Medulla oblongata (tissue), 1 donor: ENCODE data around the gene TSPY3.
"Not testable (repeated sequence)": the region's sequence is repeated elsewhere in the genome, so short reads cannot be mapped to it uniquely, and the experiment has no call there.

Source experiments
- DNase-seq: peaks from one replicate; pipeline ENCODE4 v3.0.0-alpha.2; 2015; ENCODE audit errors: extremely low spot score

TSPY3 gene, protein sequence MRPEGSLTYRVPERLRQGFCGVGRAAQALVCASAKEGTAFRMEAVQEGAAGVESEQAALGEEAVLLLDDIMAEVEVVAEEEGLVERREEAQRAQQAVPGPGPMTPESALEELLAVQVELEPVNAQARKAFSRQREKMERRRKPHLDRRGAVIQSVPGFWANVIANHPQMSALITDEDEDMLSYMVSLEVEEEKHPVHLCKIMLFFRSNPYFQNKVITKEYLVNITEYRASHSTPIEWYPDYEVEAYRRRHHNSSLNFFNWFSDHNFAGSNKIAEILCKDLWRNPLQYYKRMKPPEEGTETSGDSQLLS

GRCh38 chrY:9398121-9398520 lies at the start of gene TSPY3:
TSPY3 (plus strand) TSS chrY:9398421; CDS start chrY:9398467, 46 bp downstream.
- DNase-seq = not testable (repeated sequence)

DNA sequence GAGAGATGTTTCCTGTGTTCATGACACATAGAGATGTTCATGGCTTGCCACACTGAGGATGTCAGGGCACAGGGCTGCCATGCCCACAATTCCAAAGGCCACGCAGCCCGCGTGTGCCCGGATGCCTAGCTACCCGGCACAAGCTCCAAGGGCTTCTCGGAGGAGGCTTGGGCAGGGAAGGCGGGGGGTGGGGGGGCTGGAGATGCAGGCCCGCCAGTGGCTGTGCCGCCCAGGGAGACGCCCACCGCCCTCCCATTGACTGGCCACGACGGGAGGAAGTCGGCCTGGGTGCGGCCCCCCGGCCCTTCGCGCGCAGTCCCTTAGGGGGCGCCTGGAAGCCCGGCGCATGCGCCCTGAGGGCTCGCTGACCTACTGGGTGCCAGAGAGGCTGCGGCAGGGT lies 40.7 kb upstream of the TSPY3 start, which contains the start of gene TSPY8:
Gene TSPY8, plus strand, starts transcription at position 301 of the 400 bp plus-strand sequence. Its CDS starts 46 bp downstream, at position 347.
- DNase-seq = not testable (repeated sequence)

GRCh38 chrY:9396527-9396926 lies 1.7 kb upstream of the TSPY3 start:
- not testable (repeated sequence) for DNase-seq
